Raji (cell line): Measurements from ENCODE around the gene RHOBTB3.

Experiments used
- POLR2A ChIP-seq: IDR thresholded peaks from 2 replicates; pipeline ENCODE4 v1.6.1; 2011; ENCODE audit warnings: low read depth, low read length, control low read depth; ENCODE audit not compliant: insufficient read depth

RHOBTB3 gene

GRCh38 chr5:95741458-95741857 lies 10.3 kb downstream of the RHOBTB3 start:
- TF ChIP-seq POLR2A = no peak

- no peak for TF ChIP-seq POLR2A
Measured at GRCh38 chr5:95743232-95743631, 12.1 kb downstream of the RHOBTB3 start.

DNA sequence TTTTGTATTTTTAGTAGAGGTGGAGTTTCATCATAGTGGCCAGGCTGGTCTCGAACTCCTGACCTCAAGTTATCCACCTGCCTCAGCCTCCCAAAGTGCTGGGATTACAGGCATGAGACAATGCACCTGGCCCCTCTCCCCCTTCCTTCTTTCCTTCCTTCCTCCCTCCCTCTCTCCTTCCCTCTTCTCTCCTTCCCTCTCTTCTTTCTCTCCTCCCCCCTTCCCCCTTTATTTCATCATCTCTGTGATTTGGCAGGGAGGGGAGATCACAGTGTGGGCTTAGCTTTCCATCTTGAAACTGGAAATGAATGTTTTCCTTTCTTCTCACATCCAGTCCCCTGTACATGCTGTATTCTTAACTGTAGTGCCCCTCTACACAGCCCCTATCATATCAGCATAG lies 12.7 kb downstream of the RHOBTB3 start:
- TF ChIP-seq POLR2A = no peak

GRCh38 chr5:95746194-95746593 lies 15.1 kb downstream of the RHOBTB3 start:
- no peak for TF ChIP-seq POLR2A

DNA sequence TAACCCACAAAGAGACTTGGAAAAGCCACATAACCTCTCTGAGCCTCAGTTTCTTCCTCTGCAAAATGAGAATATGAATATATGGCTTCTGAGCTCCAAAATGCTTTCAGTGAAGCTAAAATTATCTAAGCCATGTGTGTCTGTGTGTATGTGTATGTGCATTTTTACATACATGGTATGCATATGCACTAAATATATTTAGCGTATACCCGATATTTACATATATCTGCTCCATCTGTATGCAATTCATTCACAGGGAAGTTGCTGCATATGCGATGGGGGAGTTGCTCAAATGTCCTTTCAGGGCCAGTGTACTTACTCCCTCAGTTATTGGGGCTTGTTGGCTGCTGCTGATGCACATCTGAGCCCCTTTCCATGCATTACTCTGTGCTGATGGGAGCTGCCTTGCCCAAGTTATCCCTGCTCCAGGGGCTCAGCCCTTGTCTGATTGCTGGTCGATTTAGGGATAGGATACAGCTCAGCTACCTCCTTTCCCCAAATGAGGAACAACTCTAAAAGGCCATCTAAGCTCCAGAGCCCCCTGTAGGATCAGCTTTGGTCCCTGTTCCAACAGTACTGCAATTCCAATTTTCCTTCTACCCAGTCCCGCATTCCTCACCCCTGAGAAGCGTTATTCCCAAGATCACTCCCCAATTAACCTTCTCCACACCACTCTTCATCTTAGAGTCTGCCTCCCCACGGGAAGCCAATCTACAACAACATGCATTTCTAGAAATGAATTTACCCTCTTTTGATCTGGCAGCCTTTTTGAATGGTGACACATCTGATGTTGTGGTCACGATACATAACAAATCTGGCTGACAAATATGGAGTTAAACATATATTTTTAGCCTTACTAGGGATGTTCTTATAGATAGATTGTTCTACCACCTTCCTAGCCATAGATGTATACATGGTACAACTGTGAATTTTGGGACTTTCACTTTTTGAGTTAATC lies 15.9 kb downstream of the RHOBTB3 start:
- no peak for TF ChIP-seq POLR2A

- TF ChIP-seq POLR2A = no peak
Measured at GRCh38 chr5:95748133-95748532, 17.0 kb downstream of the RHOBTB3 start.

DNA sequence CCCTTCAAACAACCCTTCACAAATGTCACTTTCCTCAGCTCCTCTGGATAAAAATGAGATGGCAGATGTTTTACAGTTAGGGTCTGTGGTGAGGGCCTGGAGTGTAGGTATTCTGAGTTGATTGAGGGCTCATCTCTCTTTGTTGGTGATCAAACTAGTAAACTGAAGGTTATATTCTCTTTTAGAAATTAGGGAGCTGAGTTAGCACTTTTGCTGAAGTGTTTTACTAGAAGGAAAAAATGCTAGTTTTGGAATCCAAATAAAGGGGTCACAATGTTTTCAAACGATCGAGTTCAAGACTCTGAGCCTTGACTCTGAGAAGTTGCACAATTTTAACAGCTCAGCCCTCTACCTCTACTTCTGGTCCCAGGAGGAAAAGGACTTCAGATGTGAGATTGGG lies 23.4 kb downstream of the RHOBTB3 start:
- TF ChIP-seq POLR2A = no peak

GRCh38 chr5:95759005-95759404 lies 27.9 kb downstream of the RHOBTB3 start:
- TF ChIP-seq POLR2A = no peak

DNA sequence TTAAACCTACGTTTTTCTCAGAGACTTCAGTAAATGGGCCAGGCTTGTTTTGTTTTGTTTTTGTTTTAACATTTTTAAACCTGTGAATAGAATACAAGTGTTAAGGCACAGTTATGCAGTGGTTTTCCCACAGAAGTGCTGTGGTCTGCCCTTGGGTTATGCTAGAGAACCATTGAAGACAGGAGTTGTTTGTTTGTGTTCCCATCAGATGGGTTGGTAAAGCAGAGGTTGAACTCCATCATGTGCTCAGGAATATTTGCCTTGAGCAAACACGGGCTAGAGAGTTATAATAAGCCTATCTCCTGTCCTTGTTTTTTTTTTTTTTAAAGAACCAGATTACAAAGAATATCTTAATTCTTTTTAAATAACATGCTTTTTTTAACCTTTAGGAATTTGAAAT lies 28.5 kb downstream of the RHOBTB3 start:
- TF ChIP-seq POLR2A = no peak

GRCh38 chr5:95760273-95761191 lies 29.4 kb downstream of the RHOBTB3 start:
- no peak for TF ChIP-seq POLR2A

DNA sequence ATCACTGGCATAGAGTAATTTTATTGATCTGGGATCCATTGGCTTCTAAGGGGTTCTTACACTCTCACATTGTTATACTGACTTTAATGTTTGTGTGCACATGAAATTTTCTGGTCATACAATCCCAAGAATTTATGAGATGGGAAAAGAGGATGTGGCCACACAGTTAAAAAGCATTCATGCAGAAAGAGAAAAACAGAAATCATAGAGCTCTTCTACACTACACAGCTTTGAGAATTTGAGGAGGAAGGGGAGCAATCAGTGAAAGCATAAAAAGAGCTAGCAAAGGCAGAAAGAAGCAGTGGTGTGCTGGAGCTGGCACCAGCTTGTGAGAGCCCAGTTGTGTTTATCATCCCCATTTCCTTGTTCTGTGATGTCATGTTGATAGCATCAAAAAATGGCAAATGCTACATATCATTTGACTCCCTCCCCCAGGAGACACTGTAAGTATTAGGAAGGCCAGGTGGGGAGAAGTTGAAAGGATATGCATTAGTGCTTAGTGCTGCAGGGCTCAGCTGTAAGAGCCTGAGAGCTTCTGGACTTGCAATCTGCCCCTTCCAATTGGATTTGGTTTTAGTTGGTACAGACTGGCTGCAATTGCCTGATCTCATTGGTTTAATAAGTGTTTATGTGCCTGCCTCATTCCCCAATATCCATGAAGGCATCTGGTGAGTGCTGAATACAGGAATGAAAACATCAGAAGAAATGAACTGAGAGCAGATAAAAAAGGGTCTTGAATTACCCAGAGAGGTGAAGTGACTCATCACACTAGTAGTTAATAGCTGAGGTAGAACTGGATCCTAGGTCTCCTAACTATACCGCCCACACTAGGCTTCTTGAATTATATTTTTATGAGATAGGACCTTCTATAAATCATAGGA lies 30.9 kb downstream of the RHOBTB3 start:
- no peak for TF ChIP-seq POLR2A

GRCh38 chr5:95762652-95763041 lies 31.5 kb downstream of the RHOBTB3 start:
- no peak for TF ChIP-seq POLR2A

- no peak for TF ChIP-seq POLR2A
Measured at GRCh38 chr5:95763941-95764340, 32.8 kb downstream of the RHOBTB3 start.

- no peak for TF ChIP-seq POLR2A
Measured at GRCh38 chr5:95768731-95769130, 37.6 kb downstream of the RHOBTB3 start.
